Measurements from ENCODE around the gene STT3B.
"Not testable (repeated sequence)": the region's sequence is repeated elsewhere in the genome, so short reads cannot be mapped to it uniquely, and the experiment has no call there.

STT3B gene

DNA sequence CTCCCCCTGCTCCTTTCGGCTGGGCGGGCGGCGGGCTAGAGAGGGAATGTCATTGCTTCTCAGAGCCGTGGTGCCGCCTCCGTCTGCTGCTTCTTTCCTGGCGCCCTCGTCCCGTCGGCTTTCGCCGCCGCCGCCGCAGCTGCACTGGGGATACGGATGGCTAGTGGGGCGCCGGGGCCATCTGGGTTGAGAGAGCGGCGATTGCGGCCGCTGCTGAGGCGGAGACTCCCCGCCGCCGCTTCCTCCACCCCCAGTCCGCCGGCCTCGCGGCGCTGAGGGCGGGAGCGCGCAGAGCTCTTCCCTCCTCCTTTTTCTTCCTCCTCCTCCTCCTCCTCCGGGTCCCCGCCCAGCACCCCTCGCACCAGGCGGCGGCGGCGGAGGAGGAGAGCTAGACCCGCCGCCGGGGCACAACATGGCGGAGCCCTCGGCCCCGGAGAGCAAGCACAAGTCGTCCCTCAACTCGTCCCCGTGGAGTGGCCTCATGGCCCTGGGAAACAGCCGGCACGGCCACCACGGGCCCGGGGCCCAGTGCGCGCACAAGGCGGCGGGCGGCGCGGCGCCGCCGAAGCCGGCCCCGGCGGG, at the start of gene STT3B:
TSS of gene STT3B (plus strand) at position 339 of the 582 bp plus-strand sequence. CDS start at position 413, 74 bp downstream.
- FAIRE-seq, result no peak

DNA sequence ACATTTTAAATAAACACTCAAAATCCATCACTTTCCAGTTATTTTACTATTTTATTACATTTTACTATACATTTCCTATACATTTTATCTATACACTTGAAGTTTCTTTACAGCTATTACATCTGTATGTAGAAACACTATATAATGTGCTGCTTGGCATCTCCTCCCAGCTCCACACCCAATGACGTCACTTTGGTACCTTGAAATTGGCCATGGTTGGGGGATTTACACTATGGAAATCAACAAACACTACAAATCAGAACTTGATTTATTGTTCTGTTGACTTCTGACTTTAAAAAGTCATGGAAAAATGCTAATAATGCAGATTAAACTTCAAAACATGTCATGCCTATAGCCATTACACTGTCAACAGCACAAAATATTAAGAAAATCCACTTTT, 48.9 kb upstream of the STT3B start:
- FAIRE-seq, result no peak

DNA sequence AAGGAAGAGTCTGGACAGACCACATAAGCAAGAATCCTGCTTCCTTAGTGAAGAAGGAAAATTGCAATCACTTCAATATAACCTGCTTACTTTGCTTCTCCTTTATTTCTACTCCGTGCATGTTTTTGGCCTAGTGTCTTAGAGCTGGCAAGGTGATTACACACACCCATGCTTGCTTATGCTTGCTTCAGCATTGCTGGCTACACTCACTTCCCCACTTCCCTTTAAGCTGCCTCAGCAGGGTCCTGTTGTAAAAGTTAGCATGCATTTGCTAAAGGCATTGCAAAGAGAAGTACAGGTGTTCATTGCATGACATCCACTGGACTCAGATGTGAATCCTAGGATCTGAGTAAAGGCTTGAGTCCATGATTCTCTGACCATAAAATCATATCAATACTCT, 47.5 kb upstream of the STT3B start:
- no peak for FAIRE-seq

DNA sequence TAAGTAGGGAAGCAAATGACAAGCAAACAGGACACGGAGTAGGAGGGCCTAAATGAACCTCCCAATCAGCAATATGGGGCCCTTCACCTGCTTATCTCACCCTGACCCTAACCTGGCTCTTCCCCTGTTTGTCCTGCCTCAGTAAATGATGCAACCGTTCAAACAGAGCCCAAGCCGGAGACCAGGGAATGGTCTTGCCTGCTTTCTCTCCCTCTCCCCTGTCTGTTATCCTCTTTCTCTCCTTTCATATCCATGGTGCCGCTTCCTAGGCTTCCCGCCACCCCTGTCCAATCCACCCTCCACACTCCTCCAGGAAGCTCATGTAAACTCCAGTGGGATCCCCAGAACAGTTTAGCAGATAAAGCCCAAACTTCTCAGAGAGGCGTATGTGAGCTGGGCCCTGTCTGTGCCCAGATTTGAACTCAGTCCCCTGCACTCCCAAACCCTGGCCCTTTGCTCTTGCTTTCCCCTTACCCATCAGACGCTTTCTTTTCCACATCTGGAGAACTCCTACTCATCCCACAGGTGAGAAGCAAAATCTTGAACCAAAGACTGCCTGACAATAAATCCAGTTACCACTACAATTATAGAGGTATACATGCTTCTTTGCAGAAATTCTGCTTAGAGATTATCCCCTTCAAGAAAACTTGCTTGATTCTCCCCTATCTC, 45.7 kb upstream of the STT3B start:
- no peak for FAIRE-seq

DNA sequence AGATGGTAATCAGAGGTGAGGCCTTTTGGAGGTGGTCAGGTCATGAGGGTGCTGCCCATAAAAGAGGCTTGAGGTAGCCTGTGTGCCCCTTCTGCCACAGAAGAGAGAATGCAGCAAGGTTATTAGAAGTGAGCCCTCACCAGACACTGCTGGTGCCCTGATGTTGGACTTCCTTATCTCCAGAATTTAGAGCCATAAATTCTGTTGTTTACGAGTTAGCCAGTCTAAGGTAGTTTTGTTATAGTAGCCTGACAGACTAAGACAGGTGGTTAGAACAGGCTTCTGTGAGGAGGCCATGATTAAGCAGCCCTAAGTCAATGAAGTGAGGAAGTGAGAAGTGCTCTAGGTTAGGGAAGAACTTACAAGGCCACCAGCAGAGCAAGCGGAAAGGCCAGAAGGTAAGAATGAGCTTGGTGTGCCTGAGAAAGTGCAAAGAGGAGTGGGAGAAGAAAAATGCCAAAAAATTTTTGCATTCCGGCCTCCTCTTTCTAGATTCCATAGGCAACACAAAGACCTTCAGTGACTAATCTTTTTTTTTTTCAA, 44.2 kb upstream of the STT3B start:
- FAIRE-seq, result no peak

DNA sequence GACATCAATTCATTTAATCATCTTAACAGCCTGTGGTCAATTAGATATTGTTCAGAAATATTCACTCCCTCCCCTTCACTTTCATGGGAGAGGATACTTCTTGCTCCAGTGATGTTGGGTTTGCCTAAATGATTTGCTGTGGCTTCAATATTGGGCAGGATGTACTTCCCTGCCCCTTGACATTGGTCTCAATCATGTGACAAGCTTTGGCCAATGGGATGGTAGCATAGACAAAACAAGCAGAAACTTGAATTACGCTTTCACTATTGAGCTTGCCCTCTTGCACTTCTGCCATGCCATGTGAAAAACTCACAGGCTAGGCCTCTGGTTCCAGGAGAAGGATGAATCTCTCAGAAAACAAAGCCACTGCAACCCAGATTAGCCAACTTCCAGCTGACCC, 42.2 kb upstream of the STT3B start:
- no peak for FAIRE-seq

DNA sequence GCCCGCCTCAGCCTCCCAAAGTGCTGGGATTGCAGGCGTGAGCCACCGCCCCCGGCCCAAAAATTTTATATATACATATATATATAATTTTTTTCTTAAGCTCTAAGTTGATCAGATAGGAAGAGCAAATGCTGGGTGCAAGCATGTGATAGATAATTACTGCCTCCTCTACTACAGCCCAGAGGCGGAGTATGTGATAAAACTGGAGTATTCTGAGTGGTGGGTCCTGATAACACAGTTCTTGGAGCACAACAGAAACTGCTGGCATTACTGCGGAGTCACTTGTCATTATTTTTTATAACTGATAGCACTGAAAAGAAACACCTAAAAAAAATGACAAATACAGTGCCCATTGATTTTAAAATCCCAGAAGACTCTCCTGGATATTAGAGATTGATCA, 41.1 kb upstream of the STT3B start:
- FAIRE-seq, result no peak

DNA sequence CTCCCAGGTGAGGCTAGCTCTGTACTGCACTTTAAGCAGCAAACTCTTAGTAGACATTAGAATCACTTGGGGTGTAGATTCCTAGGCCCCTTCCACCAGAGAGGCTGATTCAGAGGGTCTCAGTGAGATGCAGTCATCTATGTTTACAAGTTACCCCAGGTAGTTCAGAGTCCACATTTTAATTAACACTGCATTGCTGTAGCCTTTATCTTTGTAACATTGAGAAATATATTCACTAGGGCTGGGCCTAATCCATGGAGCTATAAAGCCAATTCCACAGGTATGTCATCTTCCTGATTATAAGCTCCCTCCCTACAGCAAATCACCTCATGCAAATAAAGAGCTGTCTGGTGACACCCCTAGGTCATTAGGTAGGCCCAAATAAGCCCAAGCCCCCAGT, 39.6 kb upstream of the STT3B start:
- no peak for FAIRE-seq

DNA sequence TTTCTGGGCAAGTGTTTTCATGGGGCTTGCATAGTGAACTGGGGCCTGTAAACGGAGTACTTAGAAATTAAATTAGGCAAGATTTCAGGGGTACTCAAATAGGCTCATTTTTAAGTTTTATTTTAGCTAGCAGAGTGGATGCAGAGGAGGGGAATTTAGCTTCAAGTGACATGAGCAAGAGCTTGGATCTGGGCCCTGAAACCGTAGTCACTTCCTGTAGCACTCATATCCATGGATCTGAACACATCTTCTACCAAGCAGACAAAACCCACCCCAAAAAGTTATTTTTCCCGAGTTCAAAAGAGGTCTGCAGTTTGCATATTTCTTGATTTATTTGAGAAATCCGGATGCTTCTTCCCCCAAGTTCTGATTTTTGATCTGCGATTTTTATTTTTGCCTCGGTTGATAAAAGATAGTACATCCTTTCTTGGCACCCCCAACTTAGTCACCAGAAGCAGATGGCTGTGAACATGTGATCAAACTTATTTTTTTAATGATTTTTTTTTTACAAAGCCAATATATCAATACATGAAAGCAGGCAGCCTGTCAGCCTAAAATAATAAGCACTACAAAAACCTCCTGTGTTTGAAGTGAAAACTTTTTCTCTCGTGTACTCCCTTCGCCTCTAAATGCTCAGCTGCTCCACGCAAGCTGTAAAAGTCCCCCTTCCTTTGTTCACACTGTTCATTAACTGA, 36.6 kb upstream of the STT3B start:
- no peak for FAIRE-seq

DNA sequence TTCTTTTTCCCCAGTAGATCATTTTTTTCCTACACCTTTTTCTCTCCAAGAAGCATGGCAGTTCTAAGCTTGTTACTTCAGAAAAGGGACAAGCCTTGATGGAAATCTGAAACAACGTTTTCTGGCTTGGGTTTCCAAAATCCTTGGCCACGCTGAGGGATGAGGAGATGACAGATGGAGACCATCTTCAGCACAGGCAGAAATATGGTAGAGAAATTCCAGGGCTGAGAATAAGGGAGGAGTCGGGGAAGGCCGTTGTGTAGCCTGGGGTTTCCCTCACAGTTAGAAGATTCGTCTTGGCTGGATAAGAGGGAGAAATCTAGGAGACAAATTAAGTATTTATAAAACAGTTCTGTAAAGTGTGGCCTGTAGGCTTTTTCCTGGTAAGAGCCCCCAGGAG, 33.9 kb upstream of the STT3B start:
- FAIRE-seq, result no peak

DNA sequence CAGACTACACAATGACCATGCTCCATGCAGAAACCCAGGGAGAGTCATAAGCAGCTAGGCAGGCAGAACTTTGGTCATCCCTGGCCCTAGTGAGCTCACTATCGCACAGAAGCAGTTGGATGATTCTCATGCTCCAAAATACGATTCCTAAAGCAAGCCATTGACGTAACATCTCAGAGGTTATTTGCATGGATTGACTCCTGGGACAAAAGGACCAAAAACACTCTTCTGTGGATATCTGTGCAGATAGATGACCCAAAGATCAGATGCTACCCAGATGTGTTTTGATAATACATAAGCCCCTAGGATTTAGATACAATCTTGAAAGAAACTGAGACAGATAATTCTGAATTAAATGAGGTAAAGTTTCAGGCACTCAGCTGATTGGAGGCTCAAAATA, 33.4 kb upstream of the STT3B start:
- no peak for FAIRE-seq

DNA sequence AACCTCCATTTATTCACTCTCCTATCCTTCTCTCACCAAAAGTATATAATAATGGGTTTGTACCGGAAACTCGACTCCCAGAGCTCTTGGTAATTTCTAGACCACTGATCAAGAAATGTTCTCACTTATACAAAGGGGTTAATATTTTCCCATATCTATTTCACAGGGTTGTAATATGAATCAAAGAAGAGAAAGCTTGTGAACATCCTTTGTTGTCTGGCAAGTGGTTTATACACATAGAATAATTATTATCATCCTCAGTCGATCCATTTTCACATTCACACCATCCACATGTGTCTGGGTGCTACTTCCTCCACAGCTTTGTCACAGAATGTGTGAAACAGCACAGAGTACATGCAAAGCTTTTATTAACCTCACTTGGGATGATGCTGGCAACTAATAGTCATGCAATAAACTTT, 29.9 kb upstream of the STT3B start:
- no peak for FAIRE-seq

DNA sequence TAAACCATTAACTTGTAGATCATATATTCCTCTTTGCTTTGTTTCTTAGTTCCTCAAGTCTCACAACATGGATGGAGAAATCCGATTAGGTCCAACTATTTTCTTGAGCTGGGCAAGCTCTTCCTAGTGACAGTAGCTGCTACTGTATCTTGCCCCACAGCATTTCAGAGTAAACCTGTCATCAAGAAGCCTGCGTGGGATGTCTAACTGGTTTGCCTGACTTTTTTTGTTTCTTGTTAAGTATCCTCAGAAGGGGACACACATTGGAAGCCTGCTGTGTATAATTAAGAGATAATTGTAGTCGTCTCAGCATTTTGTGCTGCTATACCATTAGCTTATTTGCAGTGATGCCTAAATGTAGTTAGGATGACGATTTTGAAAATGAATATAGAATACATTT, 29.3 kb upstream of the STT3B start:
- FAIRE-seq, result no peak

DNA sequence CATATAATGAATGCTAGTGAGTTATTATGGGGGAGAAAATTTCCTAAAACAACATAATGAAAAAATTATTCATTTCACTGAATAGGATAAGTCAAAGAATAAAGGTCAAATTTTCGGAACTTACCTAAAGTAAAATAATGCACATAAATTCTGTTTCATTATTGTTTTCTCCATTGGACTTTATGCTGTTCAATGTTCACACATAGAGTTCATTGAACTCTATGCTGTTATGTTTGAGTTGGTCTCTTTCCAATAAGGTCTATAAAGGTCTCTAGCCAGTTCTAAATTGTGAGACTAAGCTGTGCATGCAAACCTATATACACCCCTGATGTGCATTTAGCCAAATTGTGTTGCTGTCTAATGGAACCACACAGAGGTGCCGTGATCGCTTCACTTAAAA, 28.5 kb upstream of the STT3B start:
- FAIRE-seq, result no peak

DNA sequence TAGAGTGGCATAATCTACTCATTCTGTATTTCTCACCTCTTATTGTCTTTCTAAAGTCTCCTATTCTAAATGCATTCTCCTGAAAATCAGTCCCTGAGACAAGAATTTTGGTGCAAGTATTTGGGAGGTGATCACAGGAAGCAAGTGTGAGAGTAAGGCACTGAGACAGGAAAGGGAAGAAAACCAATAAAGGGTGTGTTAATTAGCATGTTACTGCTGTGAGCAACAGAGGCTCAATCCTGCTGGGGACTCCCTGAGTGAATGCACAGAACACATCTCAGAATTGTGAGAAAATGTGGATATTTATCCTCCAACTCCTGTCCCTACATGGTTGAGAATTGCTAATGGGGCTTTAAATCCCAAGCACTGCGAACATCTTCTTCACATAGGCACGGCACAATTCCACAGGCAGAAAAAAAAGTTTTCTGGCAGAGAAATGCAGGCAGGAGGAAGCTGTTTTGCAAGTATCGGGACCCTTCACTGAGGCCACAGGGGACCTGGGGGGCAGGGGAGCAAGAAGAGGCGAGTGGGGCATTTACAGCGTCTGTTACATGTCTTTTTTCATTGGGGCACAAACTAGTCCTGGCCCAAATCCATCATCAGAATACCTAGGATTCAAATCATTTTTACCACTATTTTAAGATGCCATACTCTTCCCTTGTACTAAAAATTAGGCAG, 27.2 kb upstream of the STT3B start:
- FAIRE-seq, result no peak

DNA sequence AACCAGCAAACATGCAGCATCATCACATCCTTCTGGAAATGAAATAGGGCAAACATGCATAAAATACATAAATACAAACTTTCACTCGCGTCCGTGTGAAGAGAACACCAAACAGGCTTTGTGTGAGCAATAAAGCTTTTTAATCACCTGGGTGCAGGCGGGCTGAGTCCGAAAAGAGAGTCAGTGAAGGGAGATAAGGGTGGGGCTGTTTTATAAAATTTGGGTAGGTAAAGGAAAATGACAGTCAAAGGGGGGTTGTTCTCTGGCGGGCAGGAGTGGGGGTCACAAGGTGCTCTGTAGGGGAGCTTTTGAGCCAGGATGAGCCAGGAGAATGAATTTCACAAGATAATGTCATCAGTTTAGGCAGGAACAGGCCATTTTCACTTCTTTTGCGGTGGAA, 26.2 kb upstream of the STT3B start:
- FAIRE-seq, result not testable (repeated sequence)

DNA sequence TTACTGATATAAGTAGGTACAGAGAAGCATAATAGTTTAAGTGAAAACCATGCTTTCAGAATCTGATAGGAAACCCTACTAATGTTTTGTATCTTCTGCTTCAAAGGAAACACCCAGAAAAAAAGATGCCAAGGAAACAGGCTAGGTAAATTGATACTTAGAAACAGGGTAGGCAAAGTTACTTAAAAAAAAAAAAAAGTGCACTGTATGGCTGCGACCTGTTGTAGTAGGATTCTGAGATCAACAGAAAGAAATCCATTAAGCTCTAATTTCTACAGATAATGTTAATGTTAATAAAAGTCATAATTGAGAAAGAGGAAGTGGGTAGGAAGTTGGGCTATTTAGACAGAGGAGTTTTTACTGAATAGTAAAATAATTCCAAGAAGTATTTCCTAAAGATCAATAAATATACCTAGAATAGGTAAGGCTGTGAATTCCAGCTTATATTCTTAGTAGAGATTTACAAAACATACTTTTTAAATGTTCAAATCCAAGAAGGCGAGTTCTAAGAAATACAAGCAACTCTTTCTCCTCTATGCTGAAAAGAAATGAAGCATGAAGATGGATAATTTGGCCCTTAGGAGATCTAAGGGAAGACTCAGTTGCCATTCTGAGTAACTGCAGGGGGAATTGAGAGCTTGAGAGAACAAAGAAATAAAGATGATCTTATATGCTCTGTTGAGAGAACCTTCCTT, 24.1 kb upstream of the STT3B start:
- no peak for FAIRE-seq

DNA sequence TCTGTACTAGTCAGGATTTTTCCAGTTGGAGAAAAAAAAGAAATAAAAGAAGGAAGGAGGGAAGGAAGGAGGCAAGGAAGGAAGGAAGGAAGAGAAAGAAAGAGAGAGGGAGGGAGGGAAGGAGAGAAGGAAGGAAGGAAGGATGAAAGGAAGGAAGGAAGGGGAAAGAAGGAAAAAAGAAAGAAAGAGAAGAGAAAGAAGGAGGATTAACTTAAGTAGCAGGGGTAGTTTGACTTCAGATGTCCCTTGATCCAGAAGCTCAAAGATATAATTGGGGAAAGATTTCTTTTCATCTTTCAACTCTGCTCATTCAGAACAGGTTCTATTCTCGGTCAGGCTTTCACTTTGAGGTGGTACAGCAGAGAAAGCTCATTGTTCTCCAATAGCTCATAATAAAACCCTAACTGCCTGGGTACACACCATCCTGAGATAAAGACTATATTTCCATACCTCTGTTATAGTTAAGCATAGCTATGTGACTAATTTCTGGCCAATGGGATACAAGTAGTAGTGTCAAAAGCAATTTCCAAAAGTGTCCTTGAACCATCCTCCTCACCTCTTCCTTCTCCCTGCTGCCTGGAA, 23.5 kb upstream of the STT3B start:
- no peak for FAIRE-seq

DNA sequence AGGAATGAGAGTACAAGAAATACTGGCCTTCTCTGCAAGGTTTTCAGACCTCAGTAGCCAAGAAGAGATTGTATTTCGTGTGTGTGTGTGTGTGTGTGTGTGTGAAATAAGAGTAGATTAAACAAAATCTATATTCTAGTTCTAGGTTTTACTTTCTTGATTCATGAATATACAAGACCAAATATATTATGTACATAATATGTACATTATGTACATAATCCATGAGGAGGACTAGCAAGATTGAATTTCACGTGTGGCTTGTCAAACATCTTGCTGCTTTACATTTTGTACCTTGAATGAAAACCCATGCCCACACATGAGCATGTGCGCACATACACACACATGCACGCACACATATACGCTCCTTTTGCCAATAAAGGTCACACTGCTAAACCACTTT, 18.2 kb upstream of the STT3B start:
- FAIRE-seq, result no peak

DNA sequence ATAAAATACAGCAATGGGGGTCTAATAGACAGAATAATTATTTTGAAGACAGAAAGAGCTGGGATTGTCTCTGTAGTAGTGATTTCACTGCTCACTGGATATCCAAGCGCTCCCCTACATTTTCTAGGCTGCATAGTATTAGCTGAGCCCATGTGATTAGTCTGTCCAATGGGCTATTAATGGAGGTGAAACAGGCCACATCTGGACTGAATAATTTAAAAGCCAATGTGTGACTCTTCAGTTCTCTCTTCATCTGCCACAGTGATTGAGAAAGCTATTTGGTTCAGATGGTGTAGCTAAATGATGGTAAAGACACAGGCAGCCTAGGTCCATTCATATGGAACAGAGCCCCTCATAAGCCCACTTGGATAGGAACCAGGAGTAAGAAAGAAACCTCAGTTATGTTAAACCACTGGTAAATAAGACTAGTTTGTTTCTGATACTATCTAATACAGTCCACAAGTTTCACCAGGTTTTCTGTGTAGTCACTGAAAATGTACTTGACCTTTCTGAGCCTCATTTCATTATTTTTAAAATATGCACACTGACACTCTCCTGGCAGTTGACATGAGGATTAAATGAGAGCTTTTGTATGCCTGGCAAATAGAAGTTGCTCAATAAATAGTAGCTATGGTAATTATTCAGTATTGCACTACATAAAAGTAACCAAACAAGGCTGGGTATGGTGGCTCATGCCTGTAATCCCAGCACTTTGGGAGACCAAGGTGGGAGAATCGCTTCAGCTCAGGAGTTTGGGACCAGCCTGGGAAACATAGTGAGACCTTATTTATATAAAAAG, 17.0 kb upstream of the STT3B start:
- no peak for FAIRE-seq

DNA sequence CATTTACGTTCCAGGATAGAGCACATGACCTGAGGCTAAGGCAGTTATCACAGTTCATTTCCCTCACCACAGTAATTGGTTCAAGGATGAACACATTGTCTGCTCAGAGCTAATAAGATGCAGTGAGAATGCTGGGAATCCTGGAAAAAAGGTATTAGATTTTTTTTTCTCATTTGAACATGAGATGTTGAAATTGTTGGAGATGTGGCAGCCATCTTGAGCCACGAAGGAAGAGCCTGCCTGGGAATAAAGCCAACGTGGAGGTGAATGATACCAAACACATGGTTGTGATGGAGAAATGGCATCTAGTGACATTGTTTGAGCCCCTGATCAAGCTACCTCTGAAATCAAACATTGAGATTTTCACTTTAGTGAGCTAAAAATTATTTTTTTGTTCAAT, 16.0 kb upstream of the STT3B start:
- FAIRE-seq, result no peak

DNA sequence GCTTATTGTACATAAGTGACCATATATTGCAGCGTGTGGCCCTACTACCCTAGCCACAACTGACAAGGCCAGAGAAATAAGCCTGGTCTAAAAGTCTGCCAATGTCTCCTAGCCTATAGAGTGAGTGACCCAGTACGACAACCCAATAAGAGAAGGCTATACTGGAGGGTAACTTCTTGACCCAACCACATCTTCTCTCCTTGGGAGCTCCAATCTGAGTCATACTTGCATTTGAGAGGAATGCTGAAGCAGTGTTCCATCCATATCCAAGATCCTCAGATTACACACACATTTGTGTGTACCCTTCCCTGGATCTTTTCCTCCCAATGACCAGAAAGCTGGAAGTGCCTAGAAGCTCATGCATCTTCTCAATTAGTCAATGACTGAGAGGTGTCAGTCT, 11.3 kb upstream of the STT3B start:
- no peak for FAIRE-seq
